ENCODE data around the gene ARF5. TPM values are rescaled to one million over a fixed set of nuclear protein-coding genes. Genes with fewer than 3 reads are reported as not detected.

Gene ARF5
- total RNA-seq, 1 experiment from 2014 or later: 83.5 TPM

DNA sequence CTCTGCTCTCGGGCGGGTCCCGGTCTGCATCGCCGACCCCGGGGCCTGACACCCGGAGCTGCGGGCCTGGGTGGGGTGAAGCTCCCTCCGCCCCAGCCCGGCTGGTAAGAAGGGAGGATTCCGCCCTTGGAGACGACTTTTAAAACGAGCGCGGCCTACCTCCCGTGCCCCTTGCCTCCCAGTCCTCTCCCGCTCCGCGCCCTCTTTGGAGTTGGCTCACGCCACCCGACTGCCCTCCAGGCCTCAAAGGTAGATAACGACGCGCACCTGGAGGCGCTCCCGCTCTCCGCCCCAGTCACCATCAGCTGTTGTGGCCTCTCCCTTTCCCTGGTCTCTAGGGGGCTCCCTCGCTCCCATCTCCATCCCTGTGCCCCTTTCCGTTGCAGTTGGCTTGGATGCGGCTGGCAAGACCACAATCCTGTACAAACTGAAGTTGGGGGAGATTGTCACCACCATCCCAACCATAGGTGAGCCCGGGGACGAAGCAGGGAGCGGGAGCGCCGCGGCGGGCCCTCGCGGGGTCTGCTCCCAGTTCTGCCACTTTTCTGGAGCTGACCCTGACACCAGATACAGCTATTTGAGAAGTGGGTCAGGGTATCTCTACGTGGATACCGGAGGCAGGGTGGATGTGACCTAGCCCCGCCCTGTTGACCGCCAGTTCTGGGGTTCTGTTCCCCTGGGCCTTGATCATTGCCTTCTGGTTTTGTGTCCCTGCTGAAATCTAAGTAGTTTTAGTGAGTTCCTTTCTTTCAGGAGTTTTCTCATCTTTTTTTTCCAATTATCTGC is 679 bp downstream of the ARF5 start:
- H3K36me3 ChIP-seq (ENCODE audit: insufficient read depth, low read length, poor library complexity, severe bottlenecking): peaks cover 20% of the 10 kb centered on the region
- ChIA-PET POLR2A (ENCODE audit: low non-redundant PET) (interaction anchor here (0.7 kb wide), 1 partner anchor 28 kb away, joined by 3 read pairs; no protein-coding TSS in a partner anchor), CTCF (interaction anchor here (0.8 to 1.2 kb wide), 2 partner anchors 621 to 690 kb away, joined by 3 to 6 read pairs; no protein-coding TSS in a partner anchor)
- no peaks in the 10 kb centered on the region for H3K27me3 ChIP-seq (replicated peaks; ENCODE audit: insufficient read depth, low read depth, low read length, poor library complexity)
- no peaks in the 10 kb centered on the region for H3K9me3 ChIP-seq (ENCODE audit: low read depth, low read length, poor library complexity, severe bottlenecking)
- peak overlapping the region; percentile 85 for H3K27ac ChIP-seq (ENCODE audit: low read depth, low read length, poor library complexity, severe bottlenecking)
- peaks cover 17% of the 10 kb centered on the region for H3K4me1 ChIP-seq (ENCODE audit: insufficient read depth, low read length, poor library complexity, severe bottlenecking)
- TF ChIP-seq, protein P1, sequence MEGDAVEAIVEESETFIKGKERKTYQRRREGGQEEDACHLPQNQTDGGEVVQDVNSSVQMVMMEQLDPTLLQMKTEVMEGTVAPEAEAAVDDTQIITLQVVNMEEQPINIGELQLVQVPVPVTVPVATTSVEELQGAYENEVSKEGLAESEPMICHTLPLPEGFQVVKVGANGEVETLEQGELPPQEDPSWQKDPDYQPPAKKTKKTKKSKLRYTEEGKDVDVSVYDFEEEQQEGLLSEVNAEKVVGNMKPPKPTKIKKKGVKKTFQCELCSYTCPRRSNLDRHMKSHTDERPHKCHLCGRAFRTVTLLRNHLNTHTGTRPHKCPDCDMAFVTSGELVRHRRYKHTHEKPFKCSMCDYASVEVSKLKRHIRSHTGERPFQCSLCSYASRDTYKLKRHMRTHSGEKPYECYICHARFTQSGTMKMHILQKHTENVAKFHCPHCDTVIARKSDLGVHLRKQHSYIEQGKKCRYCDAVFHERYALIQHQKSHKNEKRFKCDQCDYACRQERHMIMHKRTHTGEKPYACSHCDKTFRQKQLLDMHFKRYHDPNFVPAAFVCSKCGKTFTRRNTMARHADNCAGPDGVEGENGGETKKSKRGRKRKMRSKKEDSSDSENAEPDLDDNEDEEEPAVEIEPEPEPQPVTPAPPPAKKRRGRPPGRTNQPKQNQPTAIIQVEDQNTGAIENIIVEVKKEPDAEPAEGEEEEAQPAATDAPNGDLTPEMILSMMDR (conservative IDR thresholded peaks at IDR 0.05; ENCODE audit: low read depth, low read length): peak; percentile 72
- TF ChIP-seq EZH2 (IDR thresholded peaks at IDR 0.05; ENCODE audit: borderline replicate concordance, low read depth, low read length, poor library complexity, severe bottlenecking): no peak
- no TSS peak for BruUV-seq (replicated peaks)
- H3K4me3 ChIP-seq (ENCODE audit: low read depth, low read length, poor library complexity, severe bottlenecking): peak overlapping the region; percentile 92
- peak; percentile 76 for DNase-seq (ENCODE audit: low spot score)
- intact Hi-C loops (cut with micrococcal nuclease; ENCODE audit: unreplicated experiment): loop anchor here (5.0 kb wide), 2 partner anchors 242 to 618 kb away; no protein-coding TSS in a partner anchor

DNA sequence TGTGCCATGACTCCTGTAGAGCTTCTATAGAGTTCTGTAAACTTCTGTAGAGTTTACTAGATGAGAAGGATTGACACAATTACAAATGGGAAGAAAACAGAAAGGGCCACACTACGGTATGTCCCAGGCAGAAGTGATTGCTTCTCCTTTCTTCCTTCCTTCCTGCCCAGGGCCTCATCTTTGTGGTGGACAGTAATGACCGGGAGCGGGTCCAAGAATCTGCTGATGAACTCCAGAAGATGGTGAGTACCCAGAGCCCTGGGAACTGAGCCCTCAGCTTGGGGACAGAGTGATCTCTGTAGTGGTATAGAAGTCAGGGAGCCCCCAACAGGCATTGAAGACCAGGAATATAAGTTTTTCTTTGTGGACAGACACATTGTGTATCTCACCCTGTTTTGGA is 1.7 kb downstream of the ARF5 start:
- Histone ChIP-seq H3K27ac (ENCODE audit: low read depth, low read length, poor library complexity, severe bottlenecking) (no peak overlapping the region), H3K4me1 (ENCODE audit: insufficient read depth, low read length, poor library complexity, severe bottlenecking) (peaks cover 9% of the 10 kb centered on the region), H3K9me3 (ENCODE audit: low read depth, low read length, poor library complexity, severe bottlenecking) (no peaks in the 10 kb centered on the region), H3K36me3 (ENCODE audit: insufficient read depth, low read length, poor library complexity, severe bottlenecking) (peaks cover 20% of the 10 kb centered on the region), H3K4me3 (ENCODE audit: low read depth, low read length, poor library complexity, severe bottlenecking) (no peak overlapping the region), H3K27me3 (replicated peaks; ENCODE audit: insufficient read depth, low read depth, low read length, poor library complexity) (no peaks in the 10 kb centered on the region)
- no peak for DNase-seq (ENCODE audit: low spot score)
- TF ChIP-seq, protein P1 (conservative IDR thresholded peaks at IDR 0.05; ENCODE audit: low read depth, low read length): no peak
- TF ChIP-seq EZH2 (IDR thresholded peaks at IDR 0.05; ENCODE audit: borderline replicate concordance, low read depth, low read length, poor library complexity, severe bottlenecking): no peak
- intact Hi-C loops (cut with micrococcal nuclease; ENCODE audit: unreplicated experiment): loop anchor here (5.0 kb wide), 2 partner anchors 243 to 617 kb away; no protein-coding TSS in a partner anchor
- BruUV-seq (replicated peaks): no TSS peak
- CTCF ChIA-PET: no interaction called here
- POLR2A ChIA-PET (ENCODE audit: low non-redundant PET): no interaction called here

DNA sequence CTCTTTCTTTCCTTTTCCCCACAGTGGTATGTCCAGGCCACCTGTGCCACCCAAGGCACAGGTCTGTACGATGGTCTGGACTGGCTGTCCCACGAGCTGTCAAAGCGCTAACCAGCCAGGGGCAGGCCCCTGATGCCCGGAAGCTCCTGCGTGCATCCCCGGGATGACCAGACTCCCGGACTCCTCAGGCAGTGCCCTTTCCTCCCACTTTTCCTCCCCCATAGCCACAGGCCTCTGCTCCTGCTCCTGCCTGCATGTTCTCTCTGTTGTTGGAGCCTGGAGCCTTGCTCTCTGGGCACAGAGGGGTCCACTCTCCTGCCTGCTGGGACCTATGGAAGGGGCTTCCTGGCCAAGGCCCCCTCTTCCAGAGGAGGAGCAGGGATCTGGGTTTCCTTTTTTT is 3.0 kb downstream of the ARF5 start:
- ChIA-PET POLR2A (ENCODE audit: low non-redundant PET) (no interaction called here), CTCF (no interaction called here)
- Histone ChIP-seq H3K27me3 (replicated peaks; ENCODE audit: insufficient read depth, low read depth, low read length, poor library complexity) (no peaks in the 10 kb centered on the region), H3K4me3 (ENCODE audit: low read depth, low read length, poor library complexity, severe bottlenecking) (no peak overlapping the region), H3K9me3 (ENCODE audit: low read depth, low read length, poor library complexity, severe bottlenecking) (no peaks in the 10 kb centered on the region), H3K36me3 (ENCODE audit: insufficient read depth, low read length, poor library complexity, severe bottlenecking) (peaks cover 20% of the 10 kb centered on the region), H3K4me1 (ENCODE audit: insufficient read depth, low read length, poor library complexity, severe bottlenecking) (peaks cover 9% of the 10 kb centered on the region), H3K27ac (ENCODE audit: low read depth, low read length, poor library complexity, severe bottlenecking) (no peak overlapping the region)
- intact Hi-C loops (cut with micrococcal nuclease; ENCODE audit: unreplicated experiment): no loop called here
- TF ChIP-seq EZH2 (IDR thresholded peaks at IDR 0.05; ENCODE audit: borderline replicate concordance, low read depth, low read length, poor library complexity, severe bottlenecking): no peak
- TF ChIP-seq, protein P1 (conservative IDR thresholded peaks at IDR 0.05; ENCODE audit: low read depth, low read length): no peak
- no TSS peak for BruUV-seq (replicated peaks)
- DNase-seq (ENCODE audit: low spot score): no peak

All from A673 (cell line).